Mucosa of rectum (tissue), 2 donors: ENCODE measurements around the gene DCLK1.

Source experiments
- H3K27ac ChIP-seq, 2 donors: one replicate each; pipeline ENCODE4 v1.7.0; 2013; ENCODE audit warnings: inconsistent platforms in 2 of 2, low read depth in 2 of 2, low read length in 2 of 2
- H3K27me3 ChIP-seq, 2 donors: one replicate each; pipeline ENCODE4 v1.7.0; 2013; ENCODE audit warnings: low read length in 2 of 2; ENCODE audit not compliant: control insufficient read depth in 2 of 2, insufficient read depth in 2 of 2
- H3K36me3 ChIP-seq, 2 donors: one replicate each; pipeline ENCODE4 v1.7.0; 2013; ENCODE audit warnings: low read length in 2 of 2; ENCODE audit not compliant: control insufficient read depth in 2 of 2, insufficient read depth in 2 of 2
- H3K4me1 ChIP-seq, 2 donors: one replicate each; pipeline ENCODE4 v1.7.0; 2013; ENCODE audit warnings: low read length in 2 of 2, mild to moderate bottlenecking in 1 of 2; ENCODE audit not compliant: control insufficient read depth in 2 of 2, insufficient read depth in 2 of 2
- H3K4me3 ChIP-seq, 2 donors: one replicate each; pipeline ENCODE4 v1.7.0; 2013; ENCODE audit warnings: low read length in 2 of 2
- H3K9ac ChIP-seq, 2 donors: one replicate each; pipeline ENCODE4 v1.7.0; 2013; ENCODE audit warnings: low read length in 2 of 2, low read depth in 1 of 2, mild to moderate bottlenecking in 1 of 2
- H3K9me3 ChIP-seq, 2 donors: one replicate each; pipeline ENCODE4 v1.7.0; 2013; ENCODE audit warnings: low read length in 2 of 2; ENCODE audit not compliant: control insufficient read depth in 2 of 2
- donor health status: healthy.
- donor health status: Normal muscosa, but diverticular disease.

DCLK1 gene

GRCh38 chr13:35894636-35895035, 236.5 kb downstream of the DCLK1 start:
- H3K4me1 ChIP-seq = no peaks in the 10 kb centered on the region
- H3K9ac ChIP-seq = no peak overlapping the region
- H3K36me3 ChIP-seq = no peaks in the 10 kb centered on the region
- H3K9me3 ChIP-seq = no peaks in the 10 kb centered on the region
- H3K27ac ChIP-seq = no peak overlapping the region
- no peak overlapping the region for H3K4me3 ChIP-seq
- H3K27me3 ChIP-seq = no peaks in the 10 kb centered on the region

- Histone ChIP-seq H3K27me3 (no peaks in the 10 kb centered on the region), H3K36me3 (no peaks in the 10 kb centered on the region), H3K4me1 (no peaks in the 10 kb centered on the region), H3K4me3 (no peak overlapping the region), H3K27ac (no peak overlapping the region), H3K9me3 (no peaks in the 10 kb centered on the region), H3K9ac (no peak overlapping the region)
Observed at GRCh38 chr13:35892837-35893814, 238.1 kb downstream of the DCLK1 start.

- H3K27me3 ChIP-seq = no peaks in the 10 kb centered on the region
- H3K9ac ChIP-seq = no peak overlapping the region
- H3K36me3 ChIP-seq = no peaks in the 10 kb centered on the region
- no peak overlapping the region for H3K4me3 ChIP-seq
- no peaks in the 10 kb centered on the region for H3K9me3 ChIP-seq
- no peak overlapping the region for H3K27ac ChIP-seq
- H3K4me1 ChIP-seq = no peaks in the 10 kb centered on the region
Observed at GRCh38 chr13:35891507-35892441, 239.4 kb downstream of the DCLK1 start.

- Histone ChIP-seq H3K9me3 (no peaks in the 10 kb centered on the region), H3K4me1 (no peaks in the 10 kb centered on the region), H3K4me3 (no peak overlapping the region), H3K36me3 (no peaks in the 10 kb centered on the region), H3K9ac (no peak overlapping the region), H3K27me3 (no peaks in the 10 kb centered on the region), H3K27ac (no peak overlapping the region)
Observed at GRCh38 chr13:35889560-35889959, 241.6 kb downstream of the DCLK1 start.

- H3K9ac ChIP-seq = no peak overlapping the region
- H3K36me3 ChIP-seq = no peaks in the 10 kb centered on the region
- no peak overlapping the region for H3K27ac ChIP-seq
- H3K4me3 ChIP-seq = no peak overlapping the region
- no peaks in the 10 kb centered on the region for H3K27me3 ChIP-seq
- no peaks in the 10 kb centered on the region for H3K9me3 ChIP-seq
- no peaks in the 10 kb centered on the region for H3K4me1 ChIP-seq
Observed at GRCh38 chr13:35888981-35889380, 242.2 kb downstream of the DCLK1 start.

GRCh38 chr13:35888457-35888883, 242.7 kb downstream of the DCLK1 start:
- no peak overlapping the region for H3K9ac ChIP-seq
- H3K27ac ChIP-seq = no peak overlapping the region
- H3K4me3 ChIP-seq = no peak overlapping the region
- no peaks in the 10 kb centered on the region for H3K36me3 ChIP-seq
- H3K4me1 ChIP-seq = no peaks in the 10 kb centered on the region
- H3K9me3 ChIP-seq = no peaks in the 10 kb centered on the region
- no peaks in the 10 kb centered on the region for H3K27me3 ChIP-seq

- Histone ChIP-seq H3K9me3 (no peaks in the 10 kb centered on the region), H3K27me3 (no peaks in the 10 kb centered on the region), H3K9ac (no peak overlapping the region), H3K27ac (no peak overlapping the region), H3K4me3 (no peak overlapping the region), H3K4me1 (no peaks in the 10 kb centered on the region), H3K36me3 (no peaks in the 10 kb centered on the region)
Observed at GRCh38 chr13:35887115-35887666, 244.0 kb downstream of the DCLK1 start.

- H3K9ac ChIP-seq = no peak overlapping the region
- no peaks in the 10 kb centered on the region for H3K36me3 ChIP-seq
- no peaks in the 10 kb centered on the region for H3K9me3 ChIP-seq
- no peaks in the 10 kb centered on the region for H3K27me3 ChIP-seq
- no peak overlapping the region for H3K27ac ChIP-seq
- H3K4me3 ChIP-seq = no peak overlapping the region
- H3K4me1 ChIP-seq = no peaks in the 10 kb centered on the region
Observed at GRCh38 chr13:35886332-35887114, 244.7 kb downstream of the DCLK1 start.

- Histone ChIP-seq H3K27me3 (no peaks in the 10 kb centered on the region), H3K9me3 (no peaks in the 10 kb centered on the region), H3K4me1 (no peaks in the 10 kb centered on the region), H3K36me3 (no peaks in the 10 kb centered on the region), H3K27ac (no peak overlapping the region), H3K4me3 (no peak overlapping the region), H3K9ac (no peak overlapping the region)
Observed at GRCh38 chr13:35884211-35884760, 246.9 kb downstream of the DCLK1 start.
